ENCODE measurements around the gene NUAK2.

The NUAK2 gene

DNA sequence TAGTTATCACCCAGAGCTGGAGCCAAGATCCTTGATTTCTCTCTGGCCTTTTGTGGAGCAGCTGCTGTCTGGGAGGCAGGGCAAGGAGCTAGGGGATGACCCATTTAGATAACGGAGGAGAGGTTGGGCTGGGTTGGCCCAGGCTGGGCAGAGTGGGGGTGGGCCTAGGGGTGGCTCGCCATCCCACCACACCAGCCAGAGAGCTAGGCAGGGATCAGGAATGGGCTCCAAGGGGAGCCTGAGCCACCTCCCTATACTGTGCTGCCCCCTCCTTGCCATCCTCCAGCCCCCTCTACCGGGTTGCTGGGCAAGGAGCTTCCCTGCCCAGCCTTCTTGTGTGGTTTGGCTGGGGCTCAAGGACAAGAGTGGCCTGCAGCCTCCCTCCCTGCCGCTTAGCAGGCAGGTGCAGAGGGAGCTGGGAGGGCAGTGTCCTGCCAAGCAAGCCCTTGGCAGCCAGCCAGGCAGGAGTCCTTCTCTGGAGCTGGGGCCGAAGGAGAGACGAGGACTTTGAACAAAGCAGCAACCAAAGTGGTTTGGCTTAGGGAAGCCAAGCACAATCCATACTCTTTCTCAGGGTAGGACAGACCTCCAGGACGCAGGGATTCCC, 4.1 kb downstream of the NUAK2 start (continued):
- TF ChIP-seq ZNF596 (tag by site-specific recombination; IDR thresholded peaks at IDR 0.05): no peak
- TF ChIP-seq, protein P1, sequence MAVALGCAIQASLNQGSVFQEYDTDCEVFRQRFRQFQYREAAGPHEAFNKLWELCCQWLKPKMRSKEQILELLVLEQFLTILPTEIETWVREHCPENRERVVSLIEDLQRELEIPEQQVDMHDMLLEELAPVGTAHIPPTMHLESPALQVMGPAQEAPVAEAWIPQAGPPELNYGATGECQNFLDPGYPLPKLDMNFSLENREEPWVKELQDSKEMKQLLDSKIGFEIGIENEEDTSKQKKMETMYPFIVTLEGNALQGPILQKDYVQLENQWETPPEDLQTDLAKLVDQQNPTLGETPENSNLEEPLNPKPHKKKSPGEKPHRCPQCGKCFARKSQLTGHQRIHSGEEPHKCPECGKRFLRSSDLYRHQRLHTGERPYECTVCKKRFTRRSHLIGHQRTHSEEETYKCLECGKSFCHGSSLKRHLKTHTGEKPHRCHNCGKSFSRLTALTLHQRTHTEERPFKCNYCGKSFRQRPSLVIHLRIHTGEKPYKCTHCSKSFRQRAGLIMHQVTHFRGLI (tag by site-specific recombination; IDR thresholded peaks at IDR 0.05): peak; percentile 92
- TF ChIP-seq ZNF10 (tag by site-specific recombination; IDR thresholded peaks at IDR 0.05): no peak
- TF ChIP-seq, protein P2, sequence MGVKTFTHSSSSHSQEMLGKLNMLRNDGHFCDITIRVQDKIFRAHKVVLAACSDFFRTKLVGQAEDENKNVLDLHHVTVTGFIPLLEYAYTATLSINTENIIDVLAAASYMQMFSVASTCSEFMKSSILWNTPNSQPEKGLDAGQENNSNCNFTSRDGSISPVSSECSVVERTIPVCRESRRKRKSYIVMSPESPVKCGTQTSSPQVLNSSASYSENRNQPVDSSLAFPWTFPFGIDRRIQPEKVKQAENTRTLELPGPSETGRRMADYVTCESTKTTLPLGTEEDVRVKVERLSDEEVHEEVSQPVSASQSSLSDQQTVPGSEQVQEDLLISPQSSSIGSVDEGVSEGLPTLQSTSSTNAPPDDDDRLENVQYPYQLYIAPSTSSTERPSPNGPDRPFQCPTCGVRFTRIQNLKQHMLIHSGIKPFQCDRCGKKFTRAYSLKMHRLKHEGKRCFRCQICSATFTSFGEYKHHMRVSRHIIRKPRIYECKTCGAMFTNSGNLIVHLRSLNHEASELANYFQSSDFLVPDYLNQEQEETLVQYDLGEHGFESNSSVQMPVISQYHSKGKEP (tag by site-specific recombination; IDR thresholded peaks at IDR 0.05): 0 out of 2 replicates have a peak, but pooled peaks have one; percentile 13
- TF ChIP-seq ZNF138 (tag by site-specific recombination; IDR thresholded peaks at IDR 0.05; ENCODE audit: borderline replicate concordance): no peak
- TF ChIP-seq ZNF777 (tag by site-specific recombination; IDR thresholded peaks at IDR 0.05; ENCODE audit: borderline replicate concordance): no peak
- TF ChIP-seq ZNF792 (tag by site-specific recombination; IDR thresholded peaks at IDR 0.05): no peak
- TF ChIP-seq, protein P3, sequence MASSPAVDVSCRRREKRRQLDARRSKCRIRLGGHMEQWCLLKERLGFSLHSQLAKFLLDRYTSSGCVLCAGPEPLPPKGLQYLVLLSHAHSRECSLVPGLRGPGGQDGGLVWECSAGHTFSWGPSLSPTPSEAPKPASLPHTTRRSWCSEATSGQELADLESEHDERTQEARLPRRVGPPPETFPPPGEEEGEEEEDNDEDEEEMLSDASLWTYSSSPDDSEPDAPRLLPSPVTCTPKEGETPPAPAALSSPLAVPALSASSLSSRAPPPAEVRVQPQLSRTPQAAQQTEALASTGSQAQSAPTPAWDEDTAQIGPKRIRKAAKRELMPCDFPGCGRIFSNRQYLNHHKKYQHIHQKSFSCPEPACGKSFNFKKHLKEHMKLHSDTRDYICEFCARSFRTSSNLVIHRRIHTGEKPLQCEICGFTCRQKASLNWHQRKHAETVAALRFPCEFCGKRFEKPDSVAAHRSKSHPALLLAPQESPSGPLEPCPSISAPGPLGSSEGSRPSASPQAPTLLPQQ (tag by site-specific recombination; IDR thresholded peaks at IDR 0.05): no peak
- no peak for TF ChIP-seq ZNF239 (tag by site-specific recombination; IDR thresholded peaks at IDR 0.05)
- TF ChIP-seq ZNF223 (tag by site-specific recombination; IDR thresholded peaks at IDR 0.05): no peak
- no peak for TF ChIP-seq ZNF335 (tag by site-specific recombination; conservative IDR thresholded peaks at IDR 0.05)
- TF ChIP-seq, protein P4, sequence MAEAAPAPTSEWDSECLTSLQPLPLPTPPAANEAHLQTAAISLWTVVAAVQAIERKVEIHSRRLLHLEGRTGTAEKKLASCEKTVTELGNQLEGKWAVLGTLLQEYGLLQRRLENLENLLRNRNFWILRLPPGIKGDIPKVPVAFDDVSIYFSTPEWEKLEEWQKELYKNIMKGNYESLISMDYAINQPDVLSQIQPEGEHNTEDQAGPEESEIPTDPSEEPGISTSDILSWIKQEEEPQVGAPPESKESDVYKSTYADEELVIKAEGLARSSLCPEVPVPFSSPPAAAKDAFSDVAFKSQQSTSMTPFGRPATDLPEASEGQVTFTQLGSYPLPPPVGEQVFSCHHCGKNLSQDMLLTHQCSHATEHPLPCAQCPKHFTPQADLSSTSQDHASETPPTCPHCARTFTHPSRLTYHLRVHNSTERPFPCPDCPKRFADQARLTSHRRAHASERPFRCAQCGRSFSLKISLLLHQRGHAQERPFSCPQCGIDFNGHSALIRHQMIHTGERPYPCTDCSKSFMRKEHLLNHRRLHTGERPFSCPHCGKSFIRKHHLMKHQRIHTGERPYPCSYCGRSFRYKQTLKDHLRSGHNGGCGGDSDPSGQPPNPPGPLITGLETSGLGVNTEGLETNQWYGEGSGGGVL (tag by site-specific recombination; IDR thresholded peaks at IDR 0.05): peak; percentile 91
- TF ChIP-seq ZNF610 (tag by site-specific recombination; IDR thresholded peaks at IDR 0.05; ENCODE audit: borderline replicate concordance): no peak
- no peak for TF ChIP-seq TSHZ1 (tag by site-specific recombination; IDR thresholded peaks at IDR 0.05; ENCODE audit: borderline replicate concordance)
- TF ChIP-seq, protein P5, sequence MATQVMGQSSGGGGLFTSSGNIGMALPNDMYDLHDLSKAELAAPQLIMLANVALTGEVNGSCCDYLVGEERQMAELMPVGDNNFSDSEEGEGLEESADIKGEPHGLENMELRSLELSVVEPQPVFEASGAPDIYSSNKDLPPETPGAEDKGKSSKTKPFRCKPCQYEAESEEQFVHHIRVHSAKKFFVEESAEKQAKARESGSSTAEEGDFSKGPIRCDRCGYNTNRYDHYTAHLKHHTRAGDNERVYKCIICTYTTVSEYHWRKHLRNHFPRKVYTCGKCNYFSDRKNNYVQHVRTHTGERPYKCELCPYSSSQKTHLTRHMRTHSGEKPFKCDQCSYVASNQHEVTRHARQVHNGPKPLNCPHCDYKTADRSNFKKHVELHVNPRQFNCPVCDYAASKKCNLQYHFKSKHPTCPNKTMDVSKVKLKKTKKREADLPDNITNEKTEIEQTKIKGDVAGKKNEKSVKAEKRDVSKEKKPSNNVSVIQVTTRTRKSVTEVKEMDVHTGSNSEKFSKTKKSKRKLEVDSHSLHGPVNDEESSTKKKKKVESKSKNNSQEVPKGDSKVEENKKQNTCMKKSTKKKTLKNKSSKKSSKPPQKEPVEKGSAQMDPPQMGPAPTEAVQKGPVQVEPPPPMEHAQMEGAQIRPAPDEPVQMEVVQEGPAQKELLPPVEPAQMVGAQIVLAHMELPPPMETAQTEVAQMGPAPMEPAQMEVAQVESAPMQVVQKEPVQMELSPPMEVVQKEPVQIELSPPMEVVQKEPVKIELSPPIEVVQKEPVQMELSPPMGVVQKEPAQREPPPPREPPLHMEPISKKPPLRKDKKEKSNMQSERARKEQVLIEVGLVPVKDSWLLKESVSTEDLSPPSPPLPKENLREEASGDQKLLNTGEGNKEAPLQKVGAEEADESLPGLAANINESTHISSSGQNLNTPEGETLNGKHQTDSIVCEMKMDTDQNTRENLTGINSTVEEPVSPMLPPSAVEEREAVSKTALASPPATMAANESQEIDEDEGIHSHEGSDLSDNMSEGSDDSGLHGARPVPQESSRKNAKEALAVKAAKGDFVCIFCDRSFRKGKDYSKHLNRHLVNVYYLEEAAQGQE (tag by site-specific recombination; IDR thresholded peaks at IDR 0.05): no peak
- TF ChIP-seq ZNF600 (tag by site-specific recombination; IDR thresholded peaks at IDR 0.05): peak; percentile 97
- TF ChIP-seq, protein P6, sequence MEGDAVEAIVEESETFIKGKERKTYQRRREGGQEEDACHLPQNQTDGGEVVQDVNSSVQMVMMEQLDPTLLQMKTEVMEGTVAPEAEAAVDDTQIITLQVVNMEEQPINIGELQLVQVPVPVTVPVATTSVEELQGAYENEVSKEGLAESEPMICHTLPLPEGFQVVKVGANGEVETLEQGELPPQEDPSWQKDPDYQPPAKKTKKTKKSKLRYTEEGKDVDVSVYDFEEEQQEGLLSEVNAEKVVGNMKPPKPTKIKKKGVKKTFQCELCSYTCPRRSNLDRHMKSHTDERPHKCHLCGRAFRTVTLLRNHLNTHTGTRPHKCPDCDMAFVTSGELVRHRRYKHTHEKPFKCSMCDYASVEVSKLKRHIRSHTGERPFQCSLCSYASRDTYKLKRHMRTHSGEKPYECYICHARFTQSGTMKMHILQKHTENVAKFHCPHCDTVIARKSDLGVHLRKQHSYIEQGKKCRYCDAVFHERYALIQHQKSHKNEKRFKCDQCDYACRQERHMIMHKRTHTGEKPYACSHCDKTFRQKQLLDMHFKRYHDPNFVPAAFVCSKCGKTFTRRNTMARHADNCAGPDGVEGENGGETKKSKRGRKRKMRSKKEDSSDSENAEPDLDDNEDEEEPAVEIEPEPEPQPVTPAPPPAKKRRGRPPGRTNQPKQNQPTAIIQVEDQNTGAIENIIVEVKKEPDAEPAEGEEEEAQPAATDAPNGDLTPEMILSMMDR (tag by site-specific recombination; IDR thresholded peaks at IDR 0.05): peak; percentile 71
- TF ChIP-seq ZNF791 (tag by site-specific recombination; IDR thresholded peaks at IDR 0.05): no peak
- no peak for TF ChIP-seq GLI4 (tag by site-specific recombination; IDR thresholded peaks at IDR 0.05)
- TF ChIP-seq ZSCAN30 (tag by site-specific recombination; IDR thresholded peaks at IDR 0.05): 0 out of 2 replicates have a peak, but pooled peaks have one; percentile 23
- no peak for TF ChIP-seq ZNF248 (tag by site-specific recombination; IDR thresholded peaks at IDR 0.05)
- TF ChIP-seq KLF16 (tag by site-specific recombination; IDR thresholded peaks at IDR 0.05): 0 out of 2 replicates have a peak, but pooled peaks have one; percentile 38
- TF ChIP-seq ZNF202 (tag by site-specific recombination; IDR thresholded peaks at IDR 0.05; ENCODE audit: borderline replicate concordance): no peak
